Activated CD4-positive, alpha-beta memory T cell treated with anti-CD3 and anti-CD28 coated beads for 36 hours (primary cell): ENCODE results near the gene IQGAP2. TPM values are rescaled to one million over a fixed set of nuclear protein-coding genes. Genes with fewer than 3 reads are reported as not detected.

Experiments
- CTCF ChIA-PET: fragments of 350-600 bp; sonication (Branson Sonifier 250); formaldehyde crosslinking; loops from one replicate; lab custom pipeline; 2021; ENCODE audit warnings: antibody characterized with exemption, inconsistent platforms; lab: Charles Lee
- POLR2A ChIA-PET: fragments of 350-600 bp; sonication (Branson Sonifier 250); formaldehyde crosslinking; loops from one replicate; lab custom pipeline; 2021; ENCODE audit warnings: antibody characterized with exemption; lab: Charles Lee
- DNase-seq: peaks from one replicate; pipeline ENCODE4 v3.0.0-alpha.2; 2020
- H3K27ac Mint-ChIP-seq: one replicate; pipeline ENCODE4 v1.8.0; 2021; ENCODE audit warnings: mixed read lengths
- H3K27me3 Mint-ChIP-seq: one replicate; pipeline ENCODE4 v1.8.0; 2021; ENCODE audit warnings: mixed read lengths
- H3K36me3 Mint-ChIP-seq: one replicate; pipeline ENCODE4 v1.8.0; 2021; ENCODE audit warnings: mixed read lengths
- H3K4me1 Mint-ChIP-seq: one replicate; pipeline ENCODE4 v1.8.0; 2021; ENCODE audit warnings: low read depth, mixed read lengths
- H3K4me3 Mint-ChIP-seq: one replicate; pipeline ENCODE4 v1.8.0; 2021; ENCODE audit warnings: mild to moderate bottlenecking, mixed read lengths
- H3K9me3 Mint-ChIP-seq: one replicate; pipeline ENCODE4 v1.8.0; 2021; ENCODE audit warnings: mixed read lengths
- intact Hi-C: fragments of 100-400 bp; cut with micrococcal nuclease; formaldehyde crosslinking; loops from one replicate; pipeline ENCODE4 v1.15.1; 2023
- total RNA-seq, 2 experiments: library from RNA; stranded (reverse); gene quantifications; one replicate each; pipeline ENCODE4 v1.2.3, GENCODE V29; 2021

The IQGAP2 gene
- total RNA-seq, 2 experiments from 2014 or later: 92.7 to 93.0 TPM

DNA sequence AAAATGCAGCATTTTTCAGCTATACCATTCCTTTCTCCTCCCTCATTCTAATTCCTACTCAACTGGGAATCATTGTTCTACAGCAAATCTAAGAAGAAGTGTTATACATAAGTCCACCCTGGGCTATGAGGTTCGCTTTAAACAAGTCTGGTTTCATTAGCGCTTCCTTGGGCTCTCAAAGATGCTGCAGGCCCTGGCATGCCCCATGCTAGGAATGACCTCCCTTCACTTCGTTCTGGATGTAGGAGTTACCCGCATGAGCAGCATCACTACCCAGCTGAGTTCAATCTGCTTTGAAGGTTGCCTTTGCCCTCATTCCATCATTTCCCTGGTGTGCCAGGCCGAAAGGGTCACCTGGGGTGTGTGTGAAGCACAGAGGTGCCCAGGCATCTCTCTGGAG, 348.2 kb downstream of the IQGAP2 start:
- no peak for DNase-seq
- H3K27ac Mint-ChIP-seq: no peak overlapping the region
- no peak overlapping the region for H3K4me3 Mint-ChIP-seq
- no peaks in the 10 kb centered on the region for H3K36me3 Mint-ChIP-seq
- peaks cover 4% of the 10 kb centered on the region for H3K27me3 Mint-ChIP-seq
- H3K9me3 Mint-ChIP-seq: no peaks in the 10 kb centered on the region
- ChIA-PET CTCF (no interaction called here), POLR2A (no interaction called here)
- no peaks in the 10 kb centered on the region for H3K4me1 Mint-ChIP-seq
- intact Hi-C loops: no loop called here

- Mint-ChIP-seq H3K27ac (no peak overlapping the region), H3K4me3 (no peak overlapping the region), H3K4me1 (no peaks in the 10 kb centered on the region), H3K27me3 (peaks cover 2% of the 10 kb centered on the region), H3K36me3 (no peaks in the 10 kb centered on the region), H3K9me3 (no peaks in the 10 kb centered on the region)
- no peak for DNase-seq
- CTCF ChIA-PET: interaction anchor here (1.5 kb wide), 1 partner anchor 20 kb away, joined by 5 read pairs; no protein-coding TSS in a partner anchor
- POLR2A ChIA-PET: no interaction called here
- intact Hi-C loops: no loop called here
Observed at GRCh38 chr5:76754668-76755078, 351.6 kb downstream of the IQGAP2 start.

DNA sequence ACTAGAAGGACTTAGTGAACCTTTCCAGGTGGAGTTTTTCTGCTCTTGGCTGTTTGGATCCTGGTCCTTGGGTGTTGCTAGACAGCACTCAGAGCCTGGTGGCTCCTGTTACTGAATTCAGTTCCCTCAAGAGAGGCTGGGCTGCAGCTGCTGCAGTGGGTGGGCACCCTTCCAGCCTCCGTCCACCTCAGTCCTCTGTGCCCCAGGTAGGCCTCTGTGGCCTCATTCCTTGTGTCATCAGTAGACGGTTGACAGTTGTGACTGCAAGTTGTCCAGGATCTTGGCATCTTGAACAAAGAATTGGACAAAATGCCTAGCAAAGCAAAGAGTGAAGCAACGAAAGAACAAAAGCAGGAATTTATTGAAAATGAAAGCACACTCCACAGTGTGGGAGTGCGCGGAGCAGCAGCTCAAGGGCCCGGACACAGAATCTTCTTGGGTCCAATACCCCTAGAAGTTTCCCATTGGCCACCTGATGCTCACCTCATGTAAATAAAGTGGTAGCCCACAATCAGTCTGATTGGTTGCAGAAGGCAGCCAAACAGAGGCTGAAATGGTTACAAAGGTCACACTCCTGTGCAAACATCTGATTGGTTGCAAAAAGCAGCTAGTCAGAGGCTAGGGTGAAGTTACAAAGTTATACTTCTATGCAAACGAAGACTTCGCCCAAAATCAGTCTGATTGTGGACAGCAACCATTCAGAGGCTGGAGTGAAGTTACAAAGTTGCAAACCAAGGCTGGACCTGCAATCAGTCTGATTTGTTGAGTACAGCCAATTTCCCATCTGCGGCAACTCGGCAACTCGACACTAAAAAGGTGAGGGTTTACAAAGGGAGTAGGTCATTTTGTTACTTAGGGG, 352.9 kb downstream of the IQGAP2 start:
- POLR2A ChIA-PET: no interaction called here
- H3K27ac Mint-ChIP-seq: no peak overlapping the region
- DNase-seq: no peak
- no peak overlapping the region for H3K4me3 Mint-ChIP-seq
- intact Hi-C loops: no loop called here
- H3K36me3 Mint-ChIP-seq: no peaks in the 10 kb centered on the region
- H3K4me1 Mint-ChIP-seq: no peaks in the 10 kb centered on the region
- no peaks in the 10 kb centered on the region for H3K27me3 Mint-ChIP-seq
- CTCF ChIA-PET: no interaction called here
- no peaks in the 10 kb centered on the region for H3K9me3 Mint-ChIP-seq

- ChIA-PET POLR2A (no interaction called here), CTCF (no interaction called here)
- intact Hi-C loops: no loop called here
- Mint-ChIP-seq H3K4me3 (no peak overlapping the region), H3K36me3 (no peaks in the 10 kb centered on the region), H3K4me1 (no peaks in the 10 kb centered on the region), H3K27ac (no peak overlapping the region), H3K9me3 (no peaks in the 10 kb centered on the region), H3K27me3 (no peaks in the 10 kb centered on the region)
- DNase-seq: no peak
Observed at GRCh38 chr5:76757049-76757448, 354.0 kb downstream of the IQGAP2 start.

Other genes with a start within 250 kb of the IQGAP2 start
- not detected for gene F2RL2, start 220.1 kb downstream of the IQGAP2 start, total RNA-seq